HG03575 (cell line): ENCODE results near the gene FAM110A.
"Not testable (repeated sequence)": the region's sequence is repeated elsewhere in the genome, so short reads cannot be mapped to it uniquely, and the experiment has no call there.

ENCODE experiments used
- ATAC-seq: cut with Tn5 transposase; IDR thresholded peaks from one replicate; pipeline ENCODE4 v1.9.1; 2021; ENCODE audit not compliant: unreplicated experiment, insufficient number of reproducible peaks, low FRiP score; ENCODE audit errors: extremely low read depth

FAM110A gene

DNA sequence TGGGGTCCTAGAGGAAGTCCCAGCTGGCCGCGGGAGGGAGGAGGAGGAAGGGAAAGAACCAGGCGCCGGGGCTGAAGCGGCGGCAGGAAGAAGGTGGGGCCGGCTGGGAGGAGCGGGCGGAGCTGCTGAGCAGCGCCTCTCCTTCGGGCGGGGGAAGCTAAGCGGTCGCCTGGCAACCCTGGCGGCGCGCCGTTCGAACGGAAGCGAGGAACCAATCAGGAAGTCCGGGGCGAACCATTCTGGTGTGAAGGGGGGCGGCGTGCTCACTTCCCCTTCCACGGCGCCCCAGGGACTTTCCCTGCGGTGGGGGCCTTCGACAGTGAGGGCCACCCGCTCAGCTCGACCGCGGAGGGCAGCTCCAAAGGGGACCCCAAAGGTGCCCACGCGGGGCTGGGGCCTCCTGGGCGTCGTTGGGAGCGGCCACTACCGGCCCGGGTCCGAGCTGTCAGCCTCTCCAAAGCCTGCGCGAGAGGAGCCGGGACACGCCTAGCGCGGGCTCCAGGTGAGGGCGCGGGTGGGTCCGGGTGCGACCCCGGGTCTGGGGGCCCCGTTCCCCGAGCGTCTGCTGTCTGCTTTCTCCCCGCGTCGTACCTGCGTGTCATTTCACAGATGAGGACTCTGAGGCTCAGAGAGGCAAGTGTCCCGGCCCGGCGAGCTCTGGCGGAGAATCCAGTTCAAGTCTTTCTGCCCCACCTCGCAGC, at the start of gene FAM110A:
Gene FAM110A (plus strand): TSS at position 266 of the 701 bp plus-strand sequence. CDS start 11,090 bp downstream, outside the sequence.
- peak; percentile 73 for ATAC-seq

DNA sequence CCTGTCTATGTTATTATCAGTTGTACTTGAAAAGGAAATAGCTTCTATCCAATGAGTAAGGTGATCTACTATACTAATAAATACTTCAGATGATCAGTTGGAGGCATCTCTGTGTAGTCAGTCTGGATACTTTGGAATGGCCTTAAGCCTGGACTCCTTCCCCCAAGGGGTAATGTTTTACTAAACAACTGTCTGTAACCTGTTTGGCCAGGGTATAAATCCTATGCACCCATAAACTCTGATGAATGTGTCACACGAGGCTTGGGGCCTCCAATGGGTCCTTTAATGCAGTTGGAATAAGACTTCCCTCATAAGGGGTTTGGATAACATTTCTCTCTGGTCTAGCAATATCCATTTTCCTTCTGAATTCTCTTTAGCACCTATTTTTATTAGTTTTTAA, 45.7 kb upstream of the FAM110A start:
- no peak for ATAC-seq

DNA sequence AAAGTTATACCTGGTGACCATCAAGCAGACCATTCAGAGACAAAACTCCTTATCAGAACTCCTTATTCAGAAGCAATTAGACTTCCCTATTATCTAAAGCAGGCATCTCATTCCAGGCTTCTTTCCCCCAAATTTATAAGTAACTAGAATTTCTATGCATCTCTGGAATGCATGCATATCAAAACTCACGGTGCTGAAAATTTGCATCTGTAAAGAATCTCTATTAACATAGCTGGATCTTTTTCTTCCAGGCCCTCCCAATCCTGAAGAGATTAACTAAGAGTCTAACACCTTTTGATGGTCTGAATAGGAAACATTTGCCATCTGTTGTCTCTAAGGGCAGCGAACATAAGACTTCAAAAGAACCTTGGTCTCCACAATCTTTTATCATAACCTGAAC, 42.5 kb upstream of the FAM110A start:
- no peak for ATAC-seq

DNA sequence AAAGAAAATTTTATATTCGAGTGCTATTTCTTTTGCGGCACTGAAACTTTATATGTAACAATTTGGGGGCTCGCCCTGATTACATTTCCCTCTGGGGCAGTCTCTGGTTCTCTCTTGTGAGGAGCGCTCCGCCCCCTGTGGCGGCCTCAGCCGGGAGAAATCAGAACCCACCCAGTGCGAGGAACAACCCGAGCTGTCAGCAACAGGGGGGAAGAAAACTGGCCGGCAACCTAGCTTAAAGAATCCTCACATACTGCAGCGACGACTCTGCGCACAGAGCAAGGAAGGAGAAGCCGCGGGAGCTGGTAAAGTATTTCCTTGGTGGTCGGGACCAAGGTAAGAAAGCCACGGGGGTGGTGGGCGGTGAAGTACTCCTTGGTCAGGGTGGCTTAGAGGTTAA, 41.3 kb upstream of the FAM110A start:
- ATAC-seq = no peak

DNA sequence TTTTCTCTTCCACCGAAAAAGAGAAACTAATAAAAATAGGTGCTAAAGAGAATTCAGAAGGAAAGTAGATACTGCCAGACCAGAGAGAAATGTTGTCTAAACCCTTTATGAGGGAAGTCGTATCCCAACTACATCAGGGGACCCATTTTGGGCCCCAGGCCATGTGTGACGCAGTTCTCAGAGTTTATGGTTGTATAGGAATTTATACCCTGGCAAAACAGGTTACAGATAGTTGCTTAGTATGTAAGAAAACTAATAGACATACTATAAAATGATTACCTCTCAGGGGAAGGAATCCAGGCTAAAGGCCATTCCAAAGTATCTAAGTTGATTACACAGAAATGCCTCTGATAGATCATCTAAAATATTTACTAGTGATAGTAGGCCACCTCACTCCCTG, 36.6 kb upstream of the FAM110A start:
- ATAC-seq = no peak

DNA sequence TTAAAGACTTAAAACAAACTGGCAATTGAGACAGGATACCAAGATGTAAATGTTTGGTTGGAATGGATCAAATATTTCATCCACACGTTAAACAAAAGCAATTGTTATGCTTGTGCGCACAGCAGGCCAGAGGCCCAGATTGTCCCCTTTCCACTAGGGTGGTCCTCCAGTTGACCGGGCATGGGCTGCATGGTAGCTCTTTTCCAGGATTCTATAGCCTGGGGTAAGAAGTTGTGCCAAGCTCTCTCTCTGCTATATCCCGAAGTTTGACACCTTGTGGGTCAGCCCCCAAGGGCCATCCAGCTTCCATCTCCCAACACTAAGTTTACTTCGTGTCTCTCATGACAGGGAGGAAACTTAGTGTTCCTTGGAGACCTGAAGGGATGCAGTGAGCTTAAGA, 34.8 kb upstream of the FAM110A start:
- not testable (repeated sequence) for ATAC-seq

DNA sequence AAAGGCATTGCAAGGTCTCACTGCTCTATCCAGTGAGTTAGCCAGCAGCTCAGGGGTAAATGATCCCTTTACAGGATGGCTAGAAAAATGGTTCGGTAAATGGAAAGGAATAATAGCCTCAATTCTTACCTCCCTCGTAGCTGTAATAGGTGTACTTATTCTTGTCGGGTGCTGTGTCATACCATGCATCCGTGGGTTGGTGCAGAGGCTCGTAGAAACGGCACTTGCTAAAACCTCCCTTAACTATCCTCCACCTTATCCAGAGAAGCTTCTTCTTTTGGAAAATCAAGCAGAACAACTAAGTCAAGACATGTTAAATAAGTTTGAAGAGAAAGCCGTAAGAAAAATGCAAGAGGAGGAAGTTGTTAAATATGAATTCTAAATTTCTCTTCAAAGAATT, 33.5 kb upstream of the FAM110A start:
- not testable (repeated sequence) for ATAC-seq

DNA sequence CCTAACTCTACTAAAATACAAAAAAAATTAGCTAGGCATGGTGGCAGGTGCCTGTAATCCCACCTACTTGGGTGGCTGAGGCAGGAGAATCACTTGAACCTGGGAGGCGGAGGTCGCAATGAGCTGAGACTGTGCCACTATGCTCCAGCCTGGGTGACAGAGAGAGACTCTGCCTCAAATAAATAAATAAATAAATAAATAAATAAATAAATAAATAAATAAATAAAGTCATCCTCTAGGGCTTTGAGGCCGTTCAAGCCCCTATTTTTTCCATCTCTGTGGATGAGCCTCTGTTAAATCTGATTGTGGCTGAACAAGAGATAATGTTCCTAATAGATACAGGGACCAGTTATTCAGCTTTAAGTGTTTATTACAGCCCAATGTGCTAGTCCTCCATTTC, 31.8 kb upstream of the FAM110A start:
- ATAC-seq = no peak

DNA sequence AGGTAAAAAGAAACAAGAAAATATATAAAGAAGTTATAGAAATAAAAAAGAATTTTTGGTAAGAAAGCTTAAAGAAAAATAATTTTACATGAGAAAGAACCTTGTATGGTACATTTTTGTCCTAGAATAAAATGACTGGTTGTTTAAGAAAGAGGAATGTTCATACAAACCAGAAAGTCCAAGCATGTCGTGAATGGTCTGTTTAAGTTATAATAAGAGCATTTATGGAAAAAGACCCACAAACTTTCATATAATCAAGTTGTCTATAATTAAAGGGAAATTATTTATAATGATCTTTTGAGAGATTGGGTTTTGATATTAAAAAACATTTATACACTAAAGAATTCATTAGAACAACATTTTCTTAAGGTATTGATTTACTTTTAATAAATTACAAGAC, 27.8 kb upstream of the FAM110A start:
- no peak for ATAC-seq

DNA sequence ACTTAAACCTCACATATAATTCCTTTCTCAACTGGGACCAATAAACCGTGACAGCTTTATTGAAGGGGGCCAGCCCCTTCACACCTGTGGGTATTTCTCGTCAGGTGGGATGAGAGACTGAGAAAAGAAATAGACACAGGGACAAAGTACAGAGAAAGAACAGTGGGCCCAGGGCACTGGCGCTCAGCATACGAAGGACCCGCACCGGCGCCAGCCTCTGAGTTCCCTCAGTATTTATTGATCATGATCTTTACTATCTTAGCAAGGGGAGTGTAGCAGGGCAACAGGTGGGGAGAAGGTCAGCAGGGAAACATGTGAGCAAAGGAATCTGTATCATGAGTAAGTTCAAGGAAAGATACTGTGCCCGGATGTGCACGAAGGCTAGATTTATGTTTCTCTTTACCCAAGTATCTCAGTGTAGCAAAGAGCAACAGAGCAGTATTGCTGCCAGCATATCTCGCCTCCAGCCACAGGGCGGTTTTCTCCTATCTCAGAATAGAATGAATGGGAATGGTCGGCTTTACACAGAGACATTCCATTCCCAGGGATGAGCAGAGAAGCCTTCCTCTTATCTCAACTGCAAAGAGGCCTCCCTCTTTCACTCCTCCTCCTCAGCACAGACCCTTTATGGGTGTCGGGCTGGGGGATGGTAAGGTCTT, 21.6 kb upstream of the FAM110A start:
- ATAC-seq = not testable (repeated sequence)

DNA sequence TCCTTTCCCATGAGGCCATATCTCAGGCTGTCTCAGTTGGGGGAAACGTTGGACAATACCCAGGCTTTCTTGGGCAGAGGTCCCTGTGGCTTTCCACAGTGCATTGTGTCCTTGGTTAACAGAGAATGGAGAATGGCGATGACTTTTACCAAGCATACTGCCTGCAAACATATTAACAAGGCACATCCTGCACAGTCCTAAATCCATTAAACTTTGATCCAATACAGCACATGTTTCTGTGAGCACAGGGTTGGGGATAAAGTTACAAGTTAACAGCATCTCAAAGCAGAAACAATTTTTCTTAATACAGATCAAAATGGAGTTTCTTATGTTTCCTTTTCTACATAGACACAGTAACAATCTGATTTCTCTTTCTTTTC, 21.1 kb upstream of the FAM110A start:
- not testable (repeated sequence) for ATAC-seq

DNA sequence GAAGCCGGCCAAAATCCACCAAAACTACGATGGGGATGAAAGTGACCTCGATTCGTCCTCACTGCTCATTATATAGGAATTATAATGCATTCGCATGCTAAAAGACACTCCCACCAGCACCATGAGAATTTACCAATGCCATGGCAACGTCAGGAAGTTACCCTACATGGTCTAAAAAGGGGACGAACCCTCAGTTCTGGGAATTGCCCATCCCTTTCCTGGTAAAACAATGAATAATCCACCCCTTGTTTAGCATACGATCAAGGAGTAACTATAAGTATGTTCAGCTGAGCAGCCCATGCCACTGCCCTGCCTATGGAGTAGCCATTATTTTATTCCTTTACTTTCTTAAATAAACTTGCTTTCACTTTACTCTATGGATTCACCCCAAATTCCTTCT, 20.1 kb upstream of the FAM110A start:
- no peak for ATAC-seq

DNA sequence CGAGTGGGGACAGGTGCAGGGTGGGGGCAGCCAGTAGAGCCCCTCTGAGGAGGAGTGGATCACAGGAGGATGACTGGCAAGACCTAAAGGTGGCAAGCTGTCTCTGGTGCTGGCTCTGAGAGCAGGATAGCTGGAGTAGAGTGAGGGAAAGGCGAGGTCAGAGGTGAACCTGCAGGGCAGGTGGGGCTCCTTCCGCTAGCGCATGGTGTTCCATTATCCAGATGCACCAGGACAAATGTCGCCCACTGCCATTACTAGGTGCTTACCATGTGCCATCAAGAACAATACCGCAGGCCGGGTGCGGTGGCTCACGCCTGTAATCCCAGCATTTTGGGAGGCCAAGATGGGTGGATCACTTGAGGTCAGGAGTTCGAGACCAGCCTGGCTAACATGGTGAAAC, 18.3 kb upstream of the FAM110A start:
- no peak for ATAC-seq

DNA sequence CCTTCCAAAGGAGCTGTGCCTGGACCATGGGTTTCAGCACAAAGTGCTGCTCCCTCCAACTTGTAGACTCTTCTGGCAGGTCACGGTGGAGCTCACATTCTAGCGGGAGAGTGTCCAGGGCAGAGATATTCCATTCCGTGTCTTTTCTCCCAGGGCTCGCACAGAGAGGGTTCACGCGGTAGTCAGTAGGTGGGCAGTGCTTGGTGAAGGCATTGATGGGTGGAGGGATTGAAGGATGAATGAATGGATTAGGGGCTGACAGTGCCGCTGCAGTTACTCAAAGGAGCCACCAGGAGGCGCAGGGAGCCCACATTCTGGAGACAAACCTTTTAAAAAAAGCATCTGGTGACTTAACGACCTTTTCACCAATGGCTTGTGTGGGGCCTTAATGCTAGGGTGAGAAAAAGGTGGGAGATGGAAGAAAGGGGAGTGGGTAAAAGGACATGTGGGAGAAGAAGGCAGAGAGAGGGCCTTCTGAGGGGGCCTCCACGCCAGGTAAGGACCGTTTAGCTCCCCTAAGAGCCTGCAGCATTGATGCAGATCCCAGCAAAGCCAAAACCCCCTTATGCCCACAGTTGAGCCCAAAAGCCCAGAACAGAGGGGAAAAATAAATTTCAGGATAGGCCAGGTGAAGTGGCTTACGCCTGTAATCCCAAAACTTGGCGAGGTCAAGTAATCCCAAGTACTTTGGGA, 17.5 kb upstream of the FAM110A start:
- ATAC-seq = no peak

DNA sequence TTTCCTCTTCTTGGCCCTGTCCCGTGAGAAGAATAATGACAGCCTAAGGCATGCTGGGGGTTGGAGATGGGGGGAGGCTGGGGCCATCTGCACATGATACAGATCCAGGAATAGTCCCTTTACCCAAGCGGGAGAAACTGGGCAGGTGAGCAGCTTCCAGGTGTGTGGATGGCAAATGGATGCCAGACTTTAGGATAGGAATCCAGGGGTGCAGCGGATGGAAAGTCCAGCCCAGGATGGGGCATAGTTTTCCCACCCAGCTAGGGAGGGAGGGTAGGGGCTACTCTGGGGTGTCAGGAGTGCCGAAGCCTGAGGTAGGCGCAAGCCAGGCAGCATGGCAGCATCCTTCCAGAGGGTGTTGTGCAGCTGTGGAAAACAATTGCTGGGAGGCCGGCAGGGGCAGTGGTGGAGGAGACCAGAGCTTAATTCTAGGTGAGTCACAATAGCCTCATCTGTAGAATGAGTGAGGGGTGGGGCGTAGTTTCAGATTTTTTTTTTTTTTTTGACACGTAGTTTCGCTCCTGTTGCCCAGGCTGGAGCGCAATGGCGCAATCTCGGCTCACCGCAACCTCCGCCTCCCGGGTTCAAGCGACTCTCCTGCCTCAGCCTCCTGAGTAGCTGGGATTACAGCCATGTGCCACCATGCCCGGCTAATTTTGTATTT, 15.4 kb upstream of the FAM110A start:
- ATAC-seq = no peak

DNA sequence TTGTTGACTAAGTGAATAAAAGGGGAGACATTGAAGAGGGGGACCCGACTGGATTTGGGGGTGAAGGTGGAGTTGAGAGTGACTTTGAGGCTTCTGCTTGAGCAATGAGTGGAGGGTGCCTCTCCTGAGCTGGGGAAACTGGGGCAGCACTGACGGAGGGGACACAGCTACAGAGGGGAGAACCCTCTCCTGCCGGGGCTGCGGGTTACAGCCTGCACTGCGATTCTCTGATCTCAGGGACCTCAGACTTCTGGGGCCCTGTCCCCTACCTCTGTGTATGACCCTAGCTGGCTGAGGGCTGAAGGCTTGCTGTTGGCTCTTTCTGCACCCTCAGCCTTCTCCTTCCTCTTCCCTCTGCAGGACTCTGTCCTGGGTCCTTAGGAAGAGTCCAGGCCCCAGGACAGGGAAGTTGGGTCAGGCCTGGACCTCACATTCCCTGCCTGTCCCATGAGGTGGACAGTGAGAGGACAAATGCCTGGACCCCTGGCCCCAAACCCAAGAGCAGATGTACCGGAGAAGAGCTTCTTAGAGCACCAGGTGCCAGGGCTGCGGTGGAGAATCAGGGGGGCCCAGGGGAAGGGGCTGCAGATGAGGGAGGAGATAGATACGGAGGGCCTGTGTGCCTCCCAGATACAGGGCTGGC, 13.7 kb upstream of the FAM110A start:
- no peak for ATAC-seq

DNA sequence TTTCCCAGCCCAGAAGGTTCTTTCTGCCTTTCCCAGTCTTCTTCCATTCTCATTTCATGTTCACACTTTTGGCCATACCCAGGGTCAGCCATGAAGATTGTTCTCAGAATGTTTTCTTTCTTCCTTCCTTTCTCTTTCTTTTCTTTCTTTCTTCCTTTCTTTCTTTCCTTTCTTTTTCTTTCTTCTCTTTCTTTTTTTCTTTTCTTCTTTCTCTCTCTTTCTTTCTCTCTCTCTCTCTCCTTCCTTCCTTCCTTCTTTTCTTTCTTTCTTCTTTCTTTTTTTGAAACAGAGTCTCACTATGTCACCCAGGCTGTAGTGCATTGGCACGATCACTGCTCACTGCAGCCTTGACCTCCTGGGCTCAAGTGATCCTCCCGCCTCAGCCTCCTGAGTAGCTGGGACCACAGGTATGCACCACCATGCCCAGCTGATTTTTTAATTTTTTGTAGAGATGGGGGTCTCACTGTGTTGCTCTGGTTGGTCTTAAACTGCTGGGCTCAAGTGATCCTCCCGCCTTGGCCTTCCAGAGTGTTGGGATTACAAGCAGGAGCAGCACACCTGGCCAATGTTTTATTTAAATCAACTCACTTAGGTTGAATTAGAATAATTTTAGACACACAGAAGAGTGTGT, 13.1 kb upstream of the FAM110A start:
- no peak for ATAC-seq

DNA sequence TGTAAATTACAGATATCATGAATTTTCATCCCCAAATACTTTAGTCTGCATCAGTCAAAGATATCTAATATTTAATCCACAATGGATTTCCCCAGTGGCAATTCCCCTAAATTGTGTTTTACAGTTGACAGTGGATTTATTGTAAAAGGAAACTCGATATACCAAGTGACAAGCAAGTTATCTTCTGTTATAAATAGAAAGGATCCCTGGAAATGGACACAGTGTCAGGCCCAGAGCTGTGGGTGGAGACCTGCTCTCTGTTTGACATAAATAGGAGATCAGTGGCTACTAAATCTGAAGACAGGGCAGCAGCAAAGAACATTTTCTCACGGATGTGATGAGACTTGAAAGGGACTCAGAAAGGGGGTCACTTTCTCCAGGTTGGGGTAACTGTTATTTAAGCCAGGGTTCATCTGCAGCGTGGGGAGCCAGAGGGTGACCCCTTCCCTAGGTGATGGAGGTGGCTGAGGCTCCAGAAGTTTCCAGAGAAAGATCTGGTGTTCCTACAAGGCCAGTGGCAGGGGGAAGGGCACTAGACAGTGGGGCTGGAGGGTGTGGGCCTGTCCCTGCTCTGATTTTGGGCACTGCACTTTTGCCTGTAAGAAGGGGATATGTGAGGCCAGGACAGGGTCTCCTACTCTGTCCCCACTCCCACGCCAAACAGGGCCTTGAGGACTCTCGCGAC, 12.3 kb upstream of the FAM110A start:
- ATAC-seq = no peak
